Neutrophil (primary cell): ENCODE results near the gene OGFOD2.

ENCODE experiments used
- H3K27ac ChIP-seq: fragments of 200-600 bp; sonication (generic); 2 replicates; pipeline ENCODE4 v1.5.1; 2016; ENCODE audit warnings: mild to moderate bottlenecking, moderate library complexity
- H3K27me3 ChIP-seq: fragments of 200-600 bp; sonication (generic); 2 replicates; pipeline ENCODE4 v1.6.0; 2016; ENCODE audit warnings: mild to moderate bottlenecking
- H3K36me3 ChIP-seq: fragments of 200-600 bp; sonication (generic); 2 replicates; pipeline ENCODE4 v1.5.1; 2017
- H3K4me1 ChIP-seq, 2 experiments: fragments of 200-600 bp in 1 of 2; sonication (generic) in 1 of 2; 1 replicate in 1 of 2; 2 replicates in 1 of 2; pipeline versions ENCODE4 v1.5.1 to v1.6.1; 2013 to 2016; ENCODE audit warnings: low read depth in 1 of 2, low read length in 1 of 2, mild to moderate bottlenecking in 1 of 2, moderate library complexity in 1 of 2; ENCODE audit not compliant: control insufficient read depth in 1 of 2, insufficient read depth in 1 of 2
- H3K4me3 ChIP-seq, 2 experiments: fragments of 200-600 bp in 1 of 2; sonication (generic) in 1 of 2; 1 replicate in 1 of 2; 2 replicates in 1 of 2; pipeline ENCODE4 v1.5.1; 2013 to 2016; ENCODE audit warnings: low read depth in 1 of 2, low read length in 1 of 2, mild to moderate bottlenecking in 1 of 2, moderate library complexity in 1 of 2
- H3K9me3 ChIP-seq: fragments of 200-600 bp; sonication (generic); 2 replicates; pipeline ENCODE4 v1.5.1; 2016
- TF ChIP-seq, protein P1 (sequence below): fragments of 200-600 bp; sonication (generic); IDR thresholded peaks from 2 replicates; pipeline ENCODE4 v1.5.1; 2016; ENCODE audit warnings: antibody characterized with exemption

OGFOD2 gene

GRCh38 chr12:123027726-123028445 is 52.8 kb downstream of the OGFOD2 start:
- Histone ChIP-seq H3K36me3 (no peaks in the 10 kb centered on the region), H3K27me3 (no peaks in the 10 kb centered on the region), H3K4me1 (peaks cover 7 to 10% of the 10 kb centered on the region in 2 experiments), H3K27ac (no peak overlapping the region), H3K4me3 (no peak overlapping the region), H3K9me3 (no peaks in the 10 kb centered on the region)
- TF ChIP-seq, protein P1, sequence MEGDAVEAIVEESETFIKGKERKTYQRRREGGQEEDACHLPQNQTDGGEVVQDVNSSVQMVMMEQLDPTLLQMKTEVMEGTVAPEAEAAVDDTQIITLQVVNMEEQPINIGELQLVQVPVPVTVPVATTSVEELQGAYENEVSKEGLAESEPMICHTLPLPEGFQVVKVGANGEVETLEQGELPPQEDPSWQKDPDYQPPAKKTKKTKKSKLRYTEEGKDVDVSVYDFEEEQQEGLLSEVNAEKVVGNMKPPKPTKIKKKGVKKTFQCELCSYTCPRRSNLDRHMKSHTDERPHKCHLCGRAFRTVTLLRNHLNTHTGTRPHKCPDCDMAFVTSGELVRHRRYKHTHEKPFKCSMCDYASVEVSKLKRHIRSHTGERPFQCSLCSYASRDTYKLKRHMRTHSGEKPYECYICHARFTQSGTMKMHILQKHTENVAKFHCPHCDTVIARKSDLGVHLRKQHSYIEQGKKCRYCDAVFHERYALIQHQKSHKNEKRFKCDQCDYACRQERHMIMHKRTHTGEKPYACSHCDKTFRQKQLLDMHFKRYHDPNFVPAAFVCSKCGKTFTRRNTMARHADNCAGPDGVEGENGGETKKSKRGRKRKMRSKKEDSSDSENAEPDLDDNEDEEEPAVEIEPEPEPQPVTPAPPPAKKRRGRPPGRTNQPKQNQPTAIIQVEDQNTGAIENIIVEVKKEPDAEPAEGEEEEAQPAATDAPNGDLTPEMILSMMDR, result no peak

DNA sequence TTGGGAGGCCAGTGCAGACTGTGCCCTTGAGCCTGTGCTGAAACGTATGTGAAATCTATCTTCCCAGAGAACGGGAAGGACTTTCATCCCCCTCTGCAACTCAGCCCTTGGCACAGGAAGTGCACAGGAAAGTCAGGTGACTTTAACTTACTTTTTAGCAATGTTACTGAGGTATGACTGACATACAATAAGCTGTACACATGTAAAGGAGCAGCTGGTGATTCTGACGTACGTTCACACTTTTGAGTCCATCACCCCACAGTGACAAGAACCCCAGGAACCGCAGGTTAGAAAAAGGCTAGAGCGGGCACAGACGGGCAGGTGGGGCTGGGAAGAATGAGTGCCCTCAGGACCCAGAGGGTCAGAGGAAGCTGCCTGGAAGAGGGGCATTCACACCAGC is 53.4 kb downstream of the OGFOD2 start:
- H3K27ac ChIP-seq, result no peak overlapping the region
- H3K4me3 ChIP-seq, result no peak overlapping the region
- H3K36me3 ChIP-seq, result no peaks in the 10 kb centered on the region
- H3K9me3 ChIP-seq, result no peaks in the 10 kb centered on the region
- peaks cover 13 to 15% of the 10 kb centered on the region in 2 experiments for H3K4me1 ChIP-seq
- H3K27me3 ChIP-seq, result no peaks in the 10 kb centered on the region
- TF ChIP-seq, protein P1, result no peak

DNA sequence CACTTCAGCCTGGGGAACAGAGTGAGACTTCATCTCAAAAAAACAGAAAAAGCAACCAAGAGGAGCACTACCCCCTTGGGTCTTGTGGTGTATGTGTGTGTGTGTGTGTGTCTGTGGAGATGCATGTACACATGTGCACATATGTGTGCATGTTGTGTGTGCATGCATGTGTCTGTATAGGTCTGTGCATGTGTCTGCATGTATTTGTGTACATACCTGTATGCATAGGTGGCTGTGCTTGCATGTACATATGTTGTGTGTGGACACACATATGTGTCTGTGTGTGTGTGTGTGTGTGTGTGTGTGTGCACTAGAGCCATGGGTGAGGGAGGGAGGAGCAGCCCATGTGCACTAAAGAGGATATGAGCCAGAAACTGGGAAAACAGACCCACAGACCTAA is 54.5 kb downstream of the OGFOD2 start:
- H3K36me3 ChIP-seq, result no peaks in the 10 kb centered on the region
- H3K27me3 ChIP-seq, result no peaks in the 10 kb centered on the region
- H3K4me1 ChIP-seq, result peaks cover 24 to 25% of the 10 kb centered on the region in 2 experiments
- TF ChIP-seq, protein P1, result no peak
- no peak overlapping the region for H3K4me3 ChIP-seq
- H3K9me3 ChIP-seq, result no peaks in the 10 kb centered on the region
- no peak overlapping the region for H3K27ac ChIP-seq
